Ascending aorta (tissue), 2 donors: Measurements from ENCODE around the gene AMER2. TPM values are rescaled to one million over a fixed set of nuclear protein-coding genes. Genes with fewer than 3 reads are reported as not detected.

Source experiments
- DNase-seq, 2 donors: peaks; one replicate each; pipeline ENCODE4 v3.0.0-alpha.2; 2019; ENCODE audit warnings: low spot score in 2 of 2
- H3K27ac ChIP-seq, 2 donors: fragments of 200-600 bp; sonication (generic); one replicate each; pipeline ENCODE4 v1.5.1; 2016 to 2017; ENCODE audit warnings: mild to moderate bottlenecking in 1 of 2
- H3K27me3 ChIP-seq: fragments of 200-600 bp; sonication (generic); one replicate; pipeline ENCODE4 v1.5.1; 2017
- H3K36me3 ChIP-seq, 2 donors: fragments of 200-600 bp; sonication (generic); one replicate each; pipeline ENCODE4 v1.5.1; 2016
- H3K4me1 ChIP-seq, 2 donors: fragments of 200-600 bp; sonication (generic); one replicate each; pipeline ENCODE4 v1.5.1; 2016 to 2017; ENCODE audit warnings: mild to moderate bottlenecking in 1 of 2
- H3K4me3 ChIP-seq, 2 donors: fragments of 200-600 bp; sonication (generic); one replicate each; pipeline ENCODE4 v1.5.1; 2016 to 2017; ENCODE audit warnings: mild to moderate bottlenecking in 1 of 2
- H3K9me3 ChIP-seq, 2 donors: fragments of 200-600 bp; sonication (generic); one replicate each; pipeline ENCODE4 v1.5.1; 2016
- intact Hi-C: fragments of 100-400 bp; cut with DNase I; formaldehyde crosslinking; loops from one replicate; pipeline ENCODE4 v1.15.1; 2023
- total RNA-seq: library from RNA; depleted of rRNA; stranded (reverse); fragments of >200 nt; gene quantifications from one replicate; pipeline ENCODE4 v1.1.0, GENCODE V29; 2016
- TF ChIP-seq, protein P1 (sequence below), 3 experiments: fragments of 200-600 bp in 2 of 3; fragments of 450-650 bp in 1 of 3; sonication (generic) in 2 of 3; IDR thresholded peaks; one replicate each; pipeline ENCODE4 v1.5.1; 2016 to 2019; ENCODE audit warnings: antibody characterized with exemption in 3 of 3, mild to moderate bottlenecking in 1 of 3, moderate library complexity in 1 of 3

AMER2 gene
- total RNA-seq, 1 donor from 2014 or later: not detected

DNA sequence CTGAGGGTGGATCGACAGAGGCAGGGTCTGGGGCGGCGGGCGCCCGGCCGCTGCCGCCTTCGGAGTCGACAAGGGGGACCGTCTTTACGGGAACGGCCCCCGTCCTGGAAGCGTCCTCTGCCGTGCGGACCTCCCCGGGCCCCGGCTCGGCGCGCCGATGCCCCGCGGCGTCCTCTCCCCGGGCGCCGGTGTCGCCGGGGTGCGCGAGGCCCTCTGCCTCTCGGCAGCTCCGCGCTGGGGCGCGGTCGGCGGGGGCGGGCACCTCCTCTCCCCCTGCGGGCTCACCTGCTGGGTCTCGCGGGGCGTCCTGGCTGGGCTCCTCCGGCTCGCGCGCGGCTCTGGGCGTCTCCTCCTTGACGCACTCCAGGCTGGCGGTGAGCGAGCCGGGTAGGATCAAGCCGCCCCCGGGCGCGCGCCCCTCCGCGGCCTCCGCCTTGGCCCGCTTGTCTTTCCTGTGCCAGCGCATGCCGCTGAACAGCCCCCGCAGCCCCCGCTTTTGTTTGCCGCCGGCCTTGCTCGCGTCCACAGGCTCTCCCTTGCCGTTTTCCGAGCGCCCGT, 1.5 kb downstream of the AMER2 start:
- TF ChIP-seq, protein P1, sequence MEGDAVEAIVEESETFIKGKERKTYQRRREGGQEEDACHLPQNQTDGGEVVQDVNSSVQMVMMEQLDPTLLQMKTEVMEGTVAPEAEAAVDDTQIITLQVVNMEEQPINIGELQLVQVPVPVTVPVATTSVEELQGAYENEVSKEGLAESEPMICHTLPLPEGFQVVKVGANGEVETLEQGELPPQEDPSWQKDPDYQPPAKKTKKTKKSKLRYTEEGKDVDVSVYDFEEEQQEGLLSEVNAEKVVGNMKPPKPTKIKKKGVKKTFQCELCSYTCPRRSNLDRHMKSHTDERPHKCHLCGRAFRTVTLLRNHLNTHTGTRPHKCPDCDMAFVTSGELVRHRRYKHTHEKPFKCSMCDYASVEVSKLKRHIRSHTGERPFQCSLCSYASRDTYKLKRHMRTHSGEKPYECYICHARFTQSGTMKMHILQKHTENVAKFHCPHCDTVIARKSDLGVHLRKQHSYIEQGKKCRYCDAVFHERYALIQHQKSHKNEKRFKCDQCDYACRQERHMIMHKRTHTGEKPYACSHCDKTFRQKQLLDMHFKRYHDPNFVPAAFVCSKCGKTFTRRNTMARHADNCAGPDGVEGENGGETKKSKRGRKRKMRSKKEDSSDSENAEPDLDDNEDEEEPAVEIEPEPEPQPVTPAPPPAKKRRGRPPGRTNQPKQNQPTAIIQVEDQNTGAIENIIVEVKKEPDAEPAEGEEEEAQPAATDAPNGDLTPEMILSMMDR (IDR thresholded peaks at IDR 0.05): no peak
- no peak overlapping the region for H3K27ac ChIP-seq
- peaks cover 16% of the 10 kb centered on the region for H3K27me3 ChIP-seq
- H3K4me1 ChIP-seq: no peaks in the 10 kb centered on the region
- peak overlapping the region; percentile 33 to 50 for H3K4me3 ChIP-seq
- no peaks in the 10 kb centered on the region for H3K9me3 ChIP-seq
- no peak for DNase-seq
- H3K36me3 ChIP-seq: no peaks in the 10 kb centered on the region
- intact Hi-C loops: no loop called here

DNA sequence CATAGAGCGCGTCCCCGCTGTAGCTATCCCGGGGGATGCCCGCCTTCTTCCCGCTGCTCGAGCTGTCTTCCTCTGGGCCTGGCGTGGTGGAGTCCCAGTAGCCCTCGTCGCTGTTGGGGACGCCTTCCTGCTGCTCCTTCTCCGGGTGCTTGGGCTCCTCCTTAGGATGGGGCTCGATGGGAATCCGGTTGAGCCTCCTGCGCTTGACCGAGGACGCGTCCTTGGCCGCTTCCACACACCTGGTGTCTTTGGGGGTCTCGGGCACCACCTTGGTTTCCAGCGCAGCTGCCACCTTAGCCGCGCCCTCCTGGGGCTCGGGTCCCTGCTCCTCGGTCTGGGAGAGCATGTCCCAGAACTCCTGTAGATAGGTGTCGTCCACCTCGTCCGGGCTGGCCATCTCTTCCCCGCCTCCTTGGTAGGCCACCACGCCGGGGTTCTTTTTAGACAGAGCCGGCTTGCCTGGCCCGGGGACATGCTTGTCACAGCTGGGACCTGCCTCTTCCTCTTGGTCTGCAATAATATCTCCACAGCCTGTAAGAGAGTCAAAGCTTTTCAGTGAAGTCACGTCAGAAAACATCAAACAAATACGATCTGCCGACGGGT, 2.0 kb downstream of the AMER2 start:
- Histone ChIP-seq H3K36me3 (no peaks in the 10 kb centered on the region), H3K4me1 (no peaks in the 10 kb centered on the region), H3K4me3 (no peak overlapping the region), H3K9me3 (no peaks in the 10 kb centered on the region), H3K27ac (no peak overlapping the region), H3K27me3 (peaks cover 16% of the 10 kb centered on the region)
- no peak for DNase-seq
- intact Hi-C loops: no loop called here
- TF ChIP-seq, protein P1 (IDR thresholded peaks at IDR 0.05): no peak

DNA sequence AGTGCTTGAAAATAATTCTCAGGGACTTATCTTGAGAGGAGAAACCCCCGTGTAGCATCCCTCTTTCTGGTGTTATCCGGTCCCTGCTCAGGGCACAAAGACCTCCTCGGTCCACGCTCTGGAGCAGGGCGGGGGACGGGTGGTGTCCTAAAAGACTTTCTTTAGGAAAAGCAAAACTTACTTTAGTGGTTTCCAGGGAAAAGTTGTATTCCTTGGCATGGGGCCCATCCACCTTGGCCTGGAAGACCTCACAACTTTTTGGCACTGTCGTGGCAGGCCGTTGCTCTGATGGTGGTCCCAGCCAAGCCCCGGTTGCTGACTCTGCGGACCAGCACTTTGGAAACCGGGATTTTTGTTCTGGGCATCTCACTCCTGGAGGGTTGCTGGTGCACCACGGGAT, 2.7 kb downstream of the AMER2 start:
- no peaks in the 10 kb centered on the region for H3K9me3 ChIP-seq
- intact Hi-C loops: no loop called here
- H3K36me3 ChIP-seq: no peaks in the 10 kb centered on the region
- no peak overlapping the region for H3K4me3 ChIP-seq
- H3K27ac ChIP-seq: no peak overlapping the region
- no peaks in the 10 kb centered on the region for H3K4me1 ChIP-seq
- TF ChIP-seq, protein P1 (IDR thresholded peaks at IDR 0.05): no peak
- DNase-seq: no peak
- H3K27me3 ChIP-seq: peaks cover 16% of the 10 kb centered on the region

DNA sequence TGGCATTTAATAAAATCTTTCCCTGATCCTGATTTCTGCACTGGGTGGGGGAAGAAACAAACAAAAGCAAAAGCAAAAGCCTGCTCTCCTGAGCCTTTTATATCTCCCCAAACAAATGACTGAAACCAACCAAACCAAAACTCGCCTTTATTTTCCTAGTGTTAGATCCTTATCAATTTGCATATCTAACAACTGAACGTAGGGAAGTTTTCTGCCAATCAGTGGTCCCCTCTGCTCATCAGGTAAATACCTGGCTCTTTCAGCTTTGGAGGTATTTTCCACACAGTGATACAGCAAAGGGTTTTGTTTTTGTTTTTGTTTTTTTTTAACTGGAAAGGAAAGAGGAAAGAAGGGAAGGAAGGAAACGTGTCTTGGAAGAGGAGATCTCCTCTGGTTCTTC, 3.3 kb downstream of the AMER2 start:
- H3K27me3 ChIP-seq: peaks cover 16% of the 10 kb centered on the region
- no peak overlapping the region for H3K27ac ChIP-seq
- H3K9me3 ChIP-seq: no peaks in the 10 kb centered on the region
- no peak overlapping the region for H3K4me3 ChIP-seq
- TF ChIP-seq, protein P1 (IDR thresholded peaks at IDR 0.05): no peak
- no peak for DNase-seq
- no peaks in the 10 kb centered on the region for H3K36me3 ChIP-seq
- intact Hi-C loops: no loop called here
- H3K4me1 ChIP-seq: no peaks in the 10 kb centered on the region

DNA sequence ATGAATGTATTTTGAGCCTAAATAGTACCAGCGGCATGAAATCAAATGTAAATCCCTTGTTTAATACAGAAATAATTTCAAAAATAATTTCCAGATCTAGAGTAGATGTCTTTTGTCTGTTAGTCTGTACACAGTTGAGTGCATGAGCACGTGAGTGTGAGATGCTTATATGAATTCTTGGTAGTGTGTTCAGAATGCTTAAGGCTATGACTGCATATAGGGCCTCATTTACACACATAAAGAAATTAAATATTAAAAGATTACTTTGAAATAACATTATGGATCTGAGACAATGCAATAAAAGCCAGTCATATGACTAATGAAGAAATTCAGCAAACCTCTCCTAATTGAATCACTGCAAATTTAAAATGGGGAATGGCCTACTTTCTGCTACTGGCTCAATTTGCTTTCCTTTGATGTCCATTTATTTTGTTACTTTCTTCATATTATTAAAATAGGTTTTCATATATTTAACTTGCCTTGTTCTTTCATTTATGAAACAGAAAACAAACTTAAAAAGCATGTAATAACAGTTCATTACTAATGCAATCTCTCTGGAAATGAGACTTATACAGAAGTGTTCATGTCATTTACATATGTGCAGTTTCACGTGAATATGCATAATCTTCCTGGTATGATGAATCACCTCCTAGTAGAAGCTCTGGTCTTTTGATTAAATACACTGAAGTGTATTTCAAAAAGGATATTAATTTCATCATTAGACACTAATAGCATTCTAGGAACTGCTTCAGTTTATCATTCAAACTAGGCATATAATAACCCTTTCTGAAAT, 4.5 kb downstream of the AMER2 start:
- Histone ChIP-seq H3K27me3 (peaks cover 16% of the 10 kb centered on the region), H3K9me3 (no peaks in the 10 kb centered on the region), H3K4me3 (no peak overlapping the region), H3K36me3 (no peaks in the 10 kb centered on the region), H3K27ac (no peak overlapping the region), H3K4me1 (no peaks in the 10 kb centered on the region)
- TF ChIP-seq, protein P1 (IDR thresholded peaks at IDR 0.05): no peak
- intact Hi-C loops: no loop called here
- no peak for DNase-seq
